GM12865 (cell line): Measurements from ENCODE around the gene ABLIM3.

Experiments
- DNase-seq: peaks from one replicate; pipeline ENCODE4 v3.0.0; 2010; ENCODE audit warnings: low read depth
- H3K4me3 ChIP-seq: 2 replicates; pipeline ENCODE4 v1.5.1; 2011; ENCODE audit warnings: mild to moderate bottlenecking, low read depth, low read length, control low read depth
- TF ChIP-seq, protein P1 (sequence below): IDR thresholded peaks from 2 replicates; pipeline ENCODE4 v1.5.1; 2011; ENCODE audit warnings: low read length, control low read depth, low read depth, inconsistent platforms; ENCODE audit not compliant: insufficient read depth; ENCODE audit errors: missing control alignments

ABLIM3 gene

DNA sequence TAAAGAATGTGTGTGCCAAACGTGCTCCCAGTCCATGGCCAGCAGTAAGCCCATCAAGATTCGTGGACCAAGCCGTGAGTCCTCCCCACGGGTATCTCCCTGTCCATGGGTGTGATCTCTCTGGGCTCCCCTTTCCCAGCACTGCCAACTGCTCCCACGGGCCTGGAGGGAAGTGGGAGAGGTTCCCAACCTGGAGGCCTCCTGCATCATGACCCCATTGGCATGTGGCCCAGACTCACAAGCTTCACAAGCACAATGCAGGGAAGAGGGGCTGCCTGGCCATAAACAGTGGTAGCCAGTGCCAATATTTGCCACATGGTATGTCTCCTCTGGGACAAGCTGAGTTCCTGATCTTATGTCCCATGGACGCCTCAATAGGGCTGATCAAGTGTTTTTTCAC lies 59.1 kb downstream of the ABLIM3 start:
- TF ChIP-seq, protein P1, sequence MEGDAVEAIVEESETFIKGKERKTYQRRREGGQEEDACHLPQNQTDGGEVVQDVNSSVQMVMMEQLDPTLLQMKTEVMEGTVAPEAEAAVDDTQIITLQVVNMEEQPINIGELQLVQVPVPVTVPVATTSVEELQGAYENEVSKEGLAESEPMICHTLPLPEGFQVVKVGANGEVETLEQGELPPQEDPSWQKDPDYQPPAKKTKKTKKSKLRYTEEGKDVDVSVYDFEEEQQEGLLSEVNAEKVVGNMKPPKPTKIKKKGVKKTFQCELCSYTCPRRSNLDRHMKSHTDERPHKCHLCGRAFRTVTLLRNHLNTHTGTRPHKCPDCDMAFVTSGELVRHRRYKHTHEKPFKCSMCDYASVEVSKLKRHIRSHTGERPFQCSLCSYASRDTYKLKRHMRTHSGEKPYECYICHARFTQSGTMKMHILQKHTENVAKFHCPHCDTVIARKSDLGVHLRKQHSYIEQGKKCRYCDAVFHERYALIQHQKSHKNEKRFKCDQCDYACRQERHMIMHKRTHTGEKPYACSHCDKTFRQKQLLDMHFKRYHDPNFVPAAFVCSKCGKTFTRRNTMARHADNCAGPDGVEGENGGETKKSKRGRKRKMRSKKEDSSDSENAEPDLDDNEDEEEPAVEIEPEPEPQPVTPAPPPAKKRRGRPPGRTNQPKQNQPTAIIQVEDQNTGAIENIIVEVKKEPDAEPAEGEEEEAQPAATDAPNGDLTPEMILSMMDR: no peak
- DNase-seq: no peak
- H3K4me3 ChIP-seq: no peak overlapping the region

DNA sequence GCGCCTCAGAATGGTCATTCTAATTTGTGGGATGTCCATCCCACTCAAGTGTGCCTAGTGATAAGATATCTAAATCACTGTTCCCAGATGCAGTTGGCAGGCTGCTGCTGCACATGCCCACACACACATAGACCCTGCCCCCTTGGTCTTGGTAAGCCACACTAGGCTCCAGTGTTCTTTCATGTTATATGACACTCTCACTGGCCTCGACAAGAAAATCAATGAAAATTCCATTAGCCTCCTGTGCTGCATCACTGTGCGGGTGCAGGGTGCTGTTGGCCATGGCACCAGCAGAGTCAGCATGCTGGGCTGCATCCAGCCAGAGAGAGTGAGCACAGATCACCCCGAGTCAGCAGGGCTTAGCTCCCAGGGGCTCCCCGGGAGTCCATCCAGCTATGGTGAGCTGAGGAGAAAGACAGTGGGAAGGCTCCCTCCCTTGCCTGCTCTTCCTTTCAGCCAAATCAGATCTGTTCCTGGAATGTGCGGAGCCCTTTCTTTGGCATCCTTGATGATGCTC lies 59.9 kb downstream of the ABLIM3 start:
- TF ChIP-seq, protein P1: no peak
- DNase-seq: no peak

DNA sequence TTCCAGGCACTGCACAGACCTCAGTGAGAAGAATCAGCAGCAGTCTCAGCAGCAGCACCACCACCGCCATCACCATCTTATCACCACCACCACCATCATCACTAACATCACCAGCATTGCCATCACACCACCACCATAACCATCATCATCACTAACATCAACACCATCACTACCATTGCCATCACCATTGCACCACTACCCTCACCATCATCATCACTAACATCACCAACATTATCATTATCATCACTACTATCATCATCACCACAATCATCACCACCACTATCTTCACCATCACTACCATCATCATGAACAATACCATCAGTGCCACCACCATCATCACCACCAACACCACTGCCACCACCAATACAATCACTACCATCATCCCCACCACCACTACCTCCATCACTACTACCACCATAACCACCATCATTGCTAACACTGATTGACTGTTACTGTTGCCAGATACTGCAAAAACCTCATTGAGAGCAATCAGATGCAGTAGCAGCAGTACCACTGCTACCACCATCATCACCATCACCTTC lies 61.7 kb downstream of the ABLIM3 start:
- no peak for DNase-seq
- H3K4me3 ChIP-seq: no peak overlapping the region

More for the DNA sequence above, 59.9 kb downstream of the ABLIM3 start:
- H3K4me3 ChIP-seq: no peak overlapping the region

DNA sequence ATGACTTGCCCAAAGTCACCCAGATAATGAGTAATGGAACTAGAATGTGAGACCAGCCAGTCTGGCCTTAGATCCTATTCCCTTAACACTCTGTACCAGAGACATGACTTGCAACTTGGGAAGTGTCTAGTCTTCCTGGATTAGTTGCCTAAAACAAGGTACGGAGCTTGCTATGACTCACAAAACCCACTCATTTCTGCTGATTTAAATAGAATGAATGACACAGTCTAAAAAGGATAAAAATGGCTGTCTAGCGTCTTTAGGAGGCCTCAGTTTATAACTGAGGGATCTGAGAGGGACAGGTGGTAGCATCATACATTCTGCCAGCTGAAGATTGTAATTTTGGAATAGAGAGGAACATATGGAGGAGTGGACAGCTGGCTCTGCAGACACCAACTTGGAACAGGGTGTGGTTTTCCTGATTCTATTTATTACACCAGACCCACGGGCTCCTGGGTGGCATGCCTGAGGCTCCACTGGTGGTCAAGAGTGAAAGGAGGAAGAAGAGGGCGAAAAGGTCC lies 62.7 kb downstream of the ABLIM3 start:
- no peak overlapping the region for H3K4me3 ChIP-seq
- TF ChIP-seq, protein P1: no peak
- no peak for DNase-seq

More for the DNA sequence above, 61.7 kb downstream of the ABLIM3 start:
- TF ChIP-seq, protein P1: no peak

DNA sequence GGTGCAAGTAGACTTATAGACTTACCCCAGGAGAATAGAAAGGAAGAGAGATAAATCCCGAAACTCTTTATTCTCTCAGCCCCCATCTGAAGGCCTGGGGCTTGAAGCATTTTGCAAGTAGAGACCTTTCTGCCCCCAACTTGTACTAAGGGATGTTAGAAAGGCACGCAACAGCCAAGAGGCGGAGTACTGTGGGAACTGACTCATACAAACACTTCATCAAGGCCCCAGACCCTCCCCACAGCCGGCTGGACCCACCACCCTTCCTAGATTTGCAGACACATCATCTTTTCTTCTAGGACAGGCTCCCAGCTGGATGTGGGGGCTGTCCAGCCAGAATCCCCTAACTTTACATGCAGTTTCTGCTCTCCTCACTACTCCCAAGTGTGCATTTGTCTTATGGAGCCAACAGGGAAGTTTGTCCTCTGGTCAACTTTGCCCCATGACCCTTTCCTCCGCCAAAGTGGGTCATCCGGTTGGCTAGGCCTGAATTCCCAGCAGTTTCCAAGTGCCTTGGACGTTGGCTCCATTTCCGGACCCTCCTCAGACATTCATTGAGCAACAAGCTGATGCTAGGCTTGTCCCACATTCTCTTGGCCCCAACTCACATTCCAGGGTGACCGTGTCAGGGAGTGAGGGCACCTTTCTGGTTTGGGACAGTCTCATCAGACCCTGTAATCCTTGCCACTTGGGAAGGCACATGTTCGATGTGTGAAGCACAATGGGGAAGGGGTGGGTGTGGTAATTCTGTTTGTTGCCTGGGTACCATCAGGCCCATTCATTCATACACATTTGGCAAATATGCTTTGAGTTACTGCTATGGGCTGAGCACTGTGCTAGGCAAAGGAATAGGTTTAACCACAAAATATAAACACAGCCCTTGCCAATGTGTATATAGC lies 64.6 kb downstream of the ABLIM3 start:
- no peak for DNase-seq
- TF ChIP-seq, protein P1: no peak
- no peak overlapping the region for H3K4me3 ChIP-seq

DNA sequence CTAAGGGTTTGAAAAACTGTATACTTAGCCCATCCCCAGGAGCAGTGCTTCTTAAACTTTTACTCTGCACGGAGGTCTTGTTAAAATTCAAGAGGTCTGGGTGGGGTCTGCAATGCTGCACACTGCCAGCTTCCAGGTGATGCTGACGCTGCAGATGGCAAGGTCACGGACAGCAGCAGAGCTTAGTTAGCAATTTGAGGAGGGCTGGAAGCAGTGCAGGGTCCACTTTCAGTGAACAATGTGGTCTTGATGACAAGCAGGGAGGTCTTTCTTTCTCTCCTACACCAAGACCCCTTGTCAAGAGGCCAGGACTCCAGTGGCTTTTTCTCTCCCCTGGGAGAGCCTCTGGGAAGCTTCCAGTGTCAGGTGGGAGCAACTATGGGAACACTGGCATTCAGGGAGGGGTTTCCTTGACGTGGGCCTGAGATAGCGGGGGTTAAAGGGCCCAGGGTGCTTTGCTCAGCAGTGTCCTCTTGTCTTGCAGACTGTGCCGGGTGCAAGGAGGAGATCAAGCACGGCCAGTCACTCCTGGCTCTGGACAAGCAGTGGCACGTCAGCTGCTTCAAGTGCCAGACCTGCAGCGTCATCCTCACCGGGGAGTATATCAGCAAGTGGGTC lies 65.3 kb downstream of the ABLIM3 start:
- H3K4me3 ChIP-seq: no peak overlapping the region
- TF ChIP-seq, protein P1: no peak
- DNase-seq: no peak
